ENCODE data around the gene UBL5. TPM values are rescaled to one million over a fixed set of nuclear protein-coding genes. Genes with fewer than 3 reads are reported as not detected.

Gene UBL5
- total and polyA plus RNA-seq, 4 donors, result 155 to 339 (median 205) TPM

DNA sequence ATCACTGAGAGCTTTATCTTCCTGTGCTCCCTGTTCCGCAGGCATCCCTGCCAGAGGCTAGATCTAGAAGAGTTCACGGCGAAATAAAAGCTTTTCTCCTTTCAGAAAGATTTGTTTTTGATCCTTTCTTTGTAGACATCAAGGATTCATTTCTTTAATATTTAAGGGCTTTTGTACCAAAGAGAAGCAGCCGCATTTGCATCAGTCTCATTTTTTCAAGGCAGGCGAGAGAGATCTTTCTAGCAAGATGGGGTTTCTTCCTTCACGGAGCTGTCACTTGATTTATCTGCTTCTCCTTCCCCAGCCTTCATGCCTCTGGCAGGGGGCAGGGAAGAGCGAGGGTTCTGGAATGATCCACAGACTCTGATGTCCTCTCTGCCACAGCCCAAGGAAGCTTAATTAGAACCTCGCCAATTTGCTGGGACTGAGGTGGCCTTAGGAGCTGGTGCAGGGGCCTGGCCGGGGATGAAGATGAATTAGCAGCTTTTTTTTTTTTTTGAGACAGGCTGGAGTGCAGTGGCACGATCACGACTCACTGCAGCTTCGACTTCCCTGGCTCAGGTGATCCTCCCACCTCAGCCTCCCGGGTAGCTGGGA, 47.4 kb downstream of the UBL5 start:
- no peak overlapping the region for H3K4me3 ChIP-seq (ENCODE audit: low read depth in 1 of 3, low read length in 3 of 3)
- no peaks in the 10 kb centered on the region for H3K9me3 ChIP-seq (ENCODE audit: control insufficient read depth in 4 of 4, low read length in 3 of 4)
- TF ChIP-seq GABPA (IDR thresholded peaks at IDR 0.05 in 1 of 2, conservative IDR thresholded peaks at IDR 0.05 in 1 of 2) (no peak), SP1 (IDR thresholded peaks at IDR 0.05) (no peak), FOXA1 (IDR thresholded peaks at IDR 0.05) (no peak), EGR1 (IDR thresholded peaks at IDR 0.05; ENCODE audit: low read depth in 2 of 2) (no peak)
- 79% methylated on average over 13 of the region's 13 CpGs for WGBS
- H3K9ac ChIP-seq (ENCODE audit: low read depth in 1 of 2, low read length in 2 of 2), result no peak overlapping the region
- H3K27ac ChIP-seq (ENCODE audit: low read depth in 1 of 2, low read length in 2 of 2), result no peak overlapping the region
- no peak for DNase-seq (ENCODE audit: low spot score)
- H3K4me1 ChIP-seq (ENCODE audit: control insufficient read depth in 4 of 4, insufficient read depth in 4 of 4, low read length in 3 of 4), result no peaks in the 10 kb centered on the region
- no peaks in the 10 kb centered on the region for H3K27me3 ChIP-seq (ENCODE audit: control insufficient read depth in 4 of 4, insufficient read depth in 4 of 4, low read length in 3 of 4)
- no peaks in the 10 kb centered on the region for H3K36me3 ChIP-seq (ENCODE audit: control insufficient read depth in 4 of 4, insufficient read depth in 3 of 4, low read depth in 1 of 4, low read length in 3 of 4)

DNA sequence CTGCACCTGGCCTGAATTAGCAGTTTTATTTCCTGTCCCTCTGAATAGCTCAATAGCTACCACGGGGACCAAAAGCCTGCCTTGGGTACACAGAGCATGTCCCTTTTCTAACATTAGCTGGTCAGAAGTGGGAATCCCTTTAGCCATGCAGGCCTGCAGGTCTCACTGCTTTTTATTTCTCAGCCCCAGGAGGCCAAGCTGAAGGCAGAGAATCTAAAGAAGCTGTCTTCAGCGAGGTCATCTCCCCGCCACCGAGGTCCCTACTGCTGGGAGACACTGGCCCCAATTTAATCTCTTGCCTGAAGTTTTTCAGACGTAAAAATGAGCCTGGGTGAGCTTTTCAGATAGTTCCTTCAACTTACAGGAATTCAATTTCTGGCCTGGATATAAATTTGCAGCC, 48.1 kb downstream of the UBL5 start:
- 77% methylated on average over 5 of the region's 5 CpGs for WGBS

DNA sequence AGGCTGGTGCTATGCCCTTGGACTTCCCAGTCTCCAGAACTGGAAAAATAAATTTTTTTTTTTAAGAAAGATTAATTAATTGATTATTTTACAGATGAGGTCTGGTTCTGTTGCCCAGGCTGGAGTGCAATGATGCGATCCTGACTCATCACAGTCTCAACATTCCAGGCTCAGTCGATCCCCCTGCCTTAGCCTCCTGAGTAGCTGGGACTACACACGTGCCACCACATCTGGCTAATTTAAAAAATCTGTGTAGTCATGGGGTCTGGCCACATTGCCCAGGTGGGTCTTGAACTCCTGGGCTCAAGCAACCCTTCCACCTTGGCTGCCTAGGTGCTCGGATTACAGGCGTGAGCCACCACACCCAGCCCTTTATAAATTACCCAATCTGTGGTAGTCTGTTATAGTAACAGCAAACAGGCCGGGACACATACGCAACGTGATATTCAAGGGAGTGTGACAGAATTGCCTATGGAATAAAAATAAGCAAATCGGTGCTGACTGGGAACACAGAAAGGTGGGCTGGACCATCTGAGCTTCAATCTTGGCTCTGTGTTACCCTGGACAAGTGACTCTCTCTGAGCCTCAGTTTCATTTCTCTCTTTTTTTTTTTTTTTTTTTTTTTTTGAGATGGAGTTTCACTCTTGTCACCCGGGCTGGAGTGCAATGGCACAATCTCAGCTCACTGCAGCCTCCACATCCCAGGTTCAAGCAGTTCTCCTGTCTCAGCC, 50.2 kb downstream of the UBL5 start:
- Histone ChIP-seq H3K9me3 (ENCODE audit: control insufficient read depth in 4 of 4, low read length in 3 of 4) (no peaks in the 10 kb centered on the region), H3K4me1 (ENCODE audit: control insufficient read depth in 4 of 4, insufficient read depth in 4 of 4, low read length in 3 of 4) (no peaks in the 10 kb centered on the region), H3K36me3 (ENCODE audit: control insufficient read depth in 4 of 4, insufficient read depth in 3 of 4, low read depth in 1 of 4, low read length in 3 of 4) (no peaks in the 10 kb centered on the region), H3K9ac (ENCODE audit: low read depth in 1 of 2, low read length in 2 of 2) (no peak overlapping the region), H3K27me3 (ENCODE audit: control insufficient read depth in 4 of 4, insufficient read depth in 4 of 4, low read length in 3 of 4) (no peaks in the 10 kb centered on the region), H3K4me3 (ENCODE audit: low read depth in 1 of 3, low read length in 3 of 3) (no peak overlapping the region), H3K27ac (ENCODE audit: low read depth in 1 of 2, low read length in 2 of 2) (no peak overlapping the region)
- no peak for DNase-seq (ENCODE audit: low spot score)
- WGBS, result 93% methylated on average over 10 of the region's 10 CpGs
- TF ChIP-seq, protein P1, sequence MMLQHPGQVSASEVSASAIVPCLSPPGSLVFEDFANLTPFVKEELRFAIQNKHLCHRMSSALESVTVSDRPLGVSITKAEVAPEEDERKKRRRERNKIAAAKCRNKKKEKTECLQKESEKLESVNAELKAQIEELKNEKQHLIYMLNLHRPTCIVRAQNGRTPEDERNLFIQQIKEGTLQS (IDR thresholded peaks at IDR 0.05), result no peak
- no peak for TF ChIP-seq HNF4A (conservative IDR thresholded peaks at IDR 0.05)
- TF ChIP-seq, protein P2, sequence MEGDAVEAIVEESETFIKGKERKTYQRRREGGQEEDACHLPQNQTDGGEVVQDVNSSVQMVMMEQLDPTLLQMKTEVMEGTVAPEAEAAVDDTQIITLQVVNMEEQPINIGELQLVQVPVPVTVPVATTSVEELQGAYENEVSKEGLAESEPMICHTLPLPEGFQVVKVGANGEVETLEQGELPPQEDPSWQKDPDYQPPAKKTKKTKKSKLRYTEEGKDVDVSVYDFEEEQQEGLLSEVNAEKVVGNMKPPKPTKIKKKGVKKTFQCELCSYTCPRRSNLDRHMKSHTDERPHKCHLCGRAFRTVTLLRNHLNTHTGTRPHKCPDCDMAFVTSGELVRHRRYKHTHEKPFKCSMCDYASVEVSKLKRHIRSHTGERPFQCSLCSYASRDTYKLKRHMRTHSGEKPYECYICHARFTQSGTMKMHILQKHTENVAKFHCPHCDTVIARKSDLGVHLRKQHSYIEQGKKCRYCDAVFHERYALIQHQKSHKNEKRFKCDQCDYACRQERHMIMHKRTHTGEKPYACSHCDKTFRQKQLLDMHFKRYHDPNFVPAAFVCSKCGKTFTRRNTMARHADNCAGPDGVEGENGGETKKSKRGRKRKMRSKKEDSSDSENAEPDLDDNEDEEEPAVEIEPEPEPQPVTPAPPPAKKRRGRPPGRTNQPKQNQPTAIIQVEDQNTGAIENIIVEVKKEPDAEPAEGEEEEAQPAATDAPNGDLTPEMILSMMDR (IDR thresholded peaks at IDR 0.05; ENCODE audit: low read depth, low read length, missing input control), result no peak
- no peak for TF ChIP-seq SP1 (IDR thresholded peaks at IDR 0.05)
- TF ChIP-seq RXRA (IDR thresholded peaks at IDR 0.05), result no peak
- TF ChIP-seq YY1 (IDR thresholded peaks at IDR 0.05), result no peak
- TF ChIP-seq GABPA (IDR thresholded peaks at IDR 0.05 in 1 of 2, conservative IDR thresholded peaks at IDR 0.05 in 1 of 2), result no peak
- TF ChIP-seq TAF1 (conservative IDR thresholded peaks at IDR 0.05), result no peak
- TF ChIP-seq JUND (IDR thresholded peaks at IDR 0.05), result no peak
- TF ChIP-seq, protein P3, sequence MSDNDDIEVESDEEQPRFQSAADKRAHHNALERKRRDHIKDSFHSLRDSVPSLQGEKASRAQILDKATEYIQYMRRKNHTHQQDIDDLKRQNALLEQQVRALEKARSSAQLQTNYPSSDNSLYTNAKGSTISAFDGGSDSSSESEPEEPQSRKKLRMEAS (IDR thresholded peaks at IDR 0.05), result no peak
- TF ChIP-seq, protein P4, sequence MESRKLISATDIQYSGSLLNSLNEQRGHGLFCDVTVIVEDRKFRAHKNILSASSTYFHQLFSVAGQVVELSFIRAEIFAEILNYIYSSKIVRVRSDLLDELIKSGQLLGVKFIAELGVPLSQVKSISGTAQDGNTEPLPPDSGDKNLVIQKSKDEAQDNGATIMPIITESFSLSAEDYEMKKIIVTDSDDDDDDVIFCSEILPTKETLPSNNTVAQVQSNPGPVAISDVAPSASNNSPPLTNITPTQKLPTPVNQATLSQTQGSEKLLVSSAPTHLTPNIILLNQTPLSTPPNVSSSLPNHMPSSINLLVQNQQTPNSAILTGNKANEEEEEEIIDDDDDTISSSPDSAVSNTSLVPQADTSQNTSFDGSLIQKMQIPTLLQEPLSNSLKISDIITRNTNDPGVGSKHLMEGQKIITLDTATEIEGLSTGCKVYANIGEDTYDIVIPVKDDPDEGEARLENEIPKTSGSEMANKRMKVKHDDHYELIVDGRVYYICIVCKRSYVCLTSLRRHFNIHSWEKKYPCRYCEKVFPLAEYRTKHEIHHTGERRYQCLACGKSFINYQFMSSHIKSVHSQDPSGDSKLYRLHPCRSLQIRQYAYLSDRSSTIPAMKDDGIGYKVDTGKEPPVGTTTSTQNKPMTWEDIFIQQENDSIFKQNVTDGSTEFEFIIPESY (IDR thresholded peaks at IDR 0.05), result no peak

More for the DNA sequence above, 48.1 kb downstream of the UBL5 start:
- H3K27me3 ChIP-seq (ENCODE audit: control insufficient read depth in 4 of 4, insufficient read depth in 4 of 4, low read length in 3 of 4), result no peaks in the 10 kb centered on the region
- H3K4me1 ChIP-seq (ENCODE audit: control insufficient read depth in 4 of 4, insufficient read depth in 4 of 4, low read length in 3 of 4), result no peaks in the 10 kb centered on the region
- no peaks in the 10 kb centered on the region for H3K9me3 ChIP-seq (ENCODE audit: control insufficient read depth in 4 of 4, low read length in 3 of 4)
- H3K4me3 ChIP-seq (ENCODE audit: low read depth in 1 of 3, low read length in 3 of 3), result no peak overlapping the region
- TF ChIP-seq TAF1 (conservative IDR thresholded peaks at IDR 0.05), result no peak
- no peak for TF ChIP-seq EGR1 (IDR thresholded peaks at IDR 0.05; ENCODE audit: low read depth in 2 of 2)
- TF ChIP-seq, protein P3 (IDR thresholded peaks at IDR 0.05), result no peak
- TF ChIP-seq NR2F2 (IDR thresholded peaks at IDR 0.05), result no peak
- TF ChIP-seq, protein P2 (IDR thresholded peaks at IDR 0.05; ENCODE audit: low read depth, low read length, missing input control), result no peak
- TF ChIP-seq RAD21 (IDR thresholded peaks at IDR 0.05), result no peak
- no peak for TF ChIP-seq JUND (IDR thresholded peaks at IDR 0.05)
- no peak overlapping the region for H3K27ac ChIP-seq (ENCODE audit: low read depth in 1 of 2, low read length in 2 of 2)
- no peak overlapping the region for H3K9ac ChIP-seq (ENCODE audit: low read depth in 1 of 2, low read length in 2 of 2)
- H3K36me3 ChIP-seq (ENCODE audit: control insufficient read depth in 4 of 4, insufficient read depth in 3 of 4, low read depth in 1 of 4, low read length in 3 of 4), result no peaks in the 10 kb centered on the region
- no peak for DNase-seq (ENCODE audit: low spot score)

All from liver (tissue), 9 donors.